Endothelial cell of umbilical vein (primary cell): ENCODE measurements around the gene DUSP6. TPM values are rescaled to one million over a fixed set of nuclear protein-coding genes. Genes with fewer than 3 reads are reported as not detected.
A peak's percentile ranks its signal among the peaks of the same experiment; 100 is the strongest.

Experiments used
- Bru-seq: library from RNA; stranded (reverse); fragments of 400-500 nt; gene quantifications from one replicate; lab custom pipeline; 2021; lab: Mats Ljungman, UMichigan
- BruChase-seq, 2 experiments: library from RNA; stranded (reverse); fragments of 400-500 nt; gene quantifications; one replicate each; lab custom pipeline; 2021; lab: Mats Ljungman, UMichigan
- BruUV-seq: library from RNA; stranded (reverse); fragments of 400-500 nt; replicated peaks from 2 replicates; lab custom pipeline; 2021; lab: Mats Ljungman, UMichigan
- CTCF ChIA-PET: fragments of 300-600, 350-600 bp; sonication (Branson Sonifier 250); formaldehyde crosslinking; loops from one replicate; lab custom pipeline; 2021; ENCODE audit warnings: antibody characterized with exemption, inconsistent platforms; lab: Charles Lee
- POLR2A ChIA-PET: fragments of 300-600, 350-600 bp; sonication (Branson Sonifier 250); formaldehyde crosslinking; loops from one replicate; lab custom pipeline; 2021; ENCODE audit warnings: antibody characterized with exemption, inconsistent platforms; lab: Charles Lee
- DNase-seq: peaks from one replicate; pipeline ENCODE4 v3.0.0-alpha.2; 2011; ENCODE audit warnings: low read depth, low spot score
- FAIRE-seq: peaks from 2 replicates; lab custom pipeline; 2011; peaks lifted over from hg19 to GRCh38; lab: Jason Lieb, UNC
- H2AFZ ChIP-seq: 2 replicates; pipeline ENCODE4 v1.6.0; 2012; ENCODE audit warnings: low read depth, low read length, control low read depth, inconsistent platforms
- H3K27ac ChIP-seq: 2 replicates; pipeline ENCODE4 v1.5.1; 2011; ENCODE audit warnings: low read depth, mild to moderate bottlenecking, control low read depth, low read length, moderate library complexity; ENCODE audit not compliant: insufficient read depth
- H3K27me3 ChIP-seq, 2 experiments: 2 replicates each; pipeline versions ENCODE4 v1.6.0 to v1.6.1; 2011; ENCODE audit warnings: low read length in 2 of 2, mixed read lengths in 1 of 2; ENCODE audit not compliant: control insufficient read depth in 2 of 2, insufficient read depth in 2 of 2
- H3K36me3 ChIP-seq, 2 experiments: 2 replicates in 1 of 2; 3 replicates in 1 of 2; pipeline ENCODE4 v1.5.1; 2011; ENCODE audit warnings: low read length in 2 of 2, mild to moderate bottlenecking in 1 of 2, moderate library complexity in 1 of 2; ENCODE audit not compliant: control insufficient read depth in 2 of 2, insufficient read depth in 2 of 2; ENCODE audit errors: extremely low read depth in 1 of 2
- H3K4me1 ChIP-seq: 3 replicates; pipeline ENCODE4 v1.5.1; 2011; ENCODE audit warnings: mild to moderate bottlenecking, low read length; ENCODE audit not compliant: control insufficient read depth, insufficient read depth; ENCODE audit errors: extremely low read depth
- H3K4me2 ChIP-seq: 2 replicates; pipeline ENCODE4 v1.6.1; 2011; ENCODE audit warnings: low read length, control low read depth, mixed read lengths; ENCODE audit not compliant: insufficient read depth
- H3K4me3 ChIP-seq, 3 experiments: fragments of 200-600 bp in 1 of 3; sonication (generic), shearing (Covaris generic) in 1 of 3; replicated peaks in 1 of 3; 2 replicates each; pipeline ENCODE4 v1.5.1; 2011 to 2016; ENCODE audit warnings: control low read depth in 3 of 3, low read length in 3 of 3, mild to moderate bottlenecking in 2 of 3, inconsistent platforms in 1 of 3, low read depth in 1 of 3, moderate library complexity in 1 of 3; ENCODE audit not compliant: insufficient read depth in 1 of 3
- H3K79me2 ChIP-seq: 2 replicates; pipeline ENCODE4 v1.6.0; 2012; ENCODE audit warnings: low read length, inconsistent platforms; ENCODE audit not compliant: control insufficient read depth, insufficient read depth
- H3K9ac ChIP-seq: replicated peaks from 2 replicates; pipeline ENCODE3; 2011; ENCODE audit warnings: low read length, control low read depth; ENCODE audit not compliant: insufficient read depth; ENCODE audit errors: extremely low read depth
- H3K9me1 ChIP-seq: replicated peaks from 3 replicates; pipeline ENCODE4 v1.6.0; 2011; ENCODE audit warnings: mild to moderate bottlenecking, low read length; ENCODE audit not compliant: control insufficient read depth, insufficient read depth; ENCODE audit errors: extremely low read depth
- H3K9me3 ChIP-seq: replicated peaks from 2 replicates; pipeline ENCODE4 v1.5.1; 2012; ENCODE audit warnings: low read length, inconsistent platforms; ENCODE audit not compliant: control insufficient read depth, insufficient read depth
- H4K20me1 ChIP-seq: replicated peaks from 2 replicates; pipeline ENCODE3; 2011; ENCODE audit warnings: mild to moderate bottlenecking, low read length; ENCODE audit not compliant: control insufficient read depth, insufficient read depth; ENCODE audit errors: extremely low read depth
- CTCF ChIP-seq, 2 donors: IDR thresholded peaks; 1 replicate in 1 of 2; 2 replicates in 1 of 2; pipeline ENCODE4 v1.5.1; 2011; ENCODE audit warnings: low read length in 2 of 2, mild to moderate bottlenecking in 2 of 2, moderate library complexity in 2 of 2, control low read depth in 1 of 2, inconsistent platforms in 1 of 2, low read depth in 1 of 2; ENCODE audit not compliant: insufficient read depth in 1 of 2; ENCODE audit errors: extremely low read depth in 1 of 2
- EZH2 ChIP-seq: IDR thresholded peaks from 2 replicates; pipeline ENCODE4 v1.6.1; 2012; ENCODE audit warnings: borderline replicate concordance, low read depth, mild to moderate bottlenecking, moderate library complexity, low read length, inconsistent platforms; ENCODE audit not compliant: severe bottlenecking
- FOS ChIP-seq: IDR thresholded peaks from 2 replicates; pipeline ENCODE4 v1.6.1; 2011; ENCODE audit warnings: mild to moderate bottlenecking, low read length, moderate library complexity, borderline replicate concordance; ENCODE audit not compliant: insufficient read depth
- GATA2 ChIP-seq: IDR thresholded peaks from 2 replicates; pipeline ENCODE4 v1.7.0; 2011; ENCODE audit warnings: low read depth, mild to moderate bottlenecking, moderate library complexity, mixed read lengths, low read length; ENCODE audit not compliant: insufficient read length, insufficient read depth
- JUN ChIP-seq: IDR thresholded peaks from 2 replicates; pipeline ENCODE4 v1.6.1; 2011; ENCODE audit warnings: borderline replicate concordance, low read depth; ENCODE audit not compliant: insufficient read length, insufficient read depth
- MAX ChIP-seq: IDR thresholded peaks from 2 replicates; pipeline ENCODE4 v1.6.1; 2011; ENCODE audit not compliant: insufficient read depth, insufficient read length
- MYC ChIP-seq: IDR thresholded peaks from one replicate; pipeline ENCODE4 v1.6.1; 2011; ENCODE audit warnings: mild to moderate bottlenecking, low read depth, low read length
- POLR2A ChIP-seq: IDR thresholded peaks from 2 replicates; pipeline ENCODE4 v1.6.1; 2012; ENCODE audit warnings: low read depth, mild to moderate bottlenecking, control low read depth, low read length
- POLR2AphosphoS5 ChIP-seq: IDR thresholded peaks from 2 replicates; pipeline ENCODE4 v1.6.1; 2012; ENCODE audit warnings: low read depth, mild to moderate bottlenecking, control low read depth, low read length, moderate library complexity; ENCODE audit not compliant: insufficient read depth
- dilution Hi-C: fragments of 300-500 bp; cut with MboI; formaldehyde crosslinking; loops from one replicate; pipeline ENCODE4 v1.15.0; 2019; ENCODE audit warnings: low sequenced_read_pairs; ENCODE audit not compliant: extremely low pct_ligation_motif_present
- intact Hi-C: fragments of 100-400 bp; cut with micrococcal nuclease; formaldehyde crosslinking; loops from one replicate; pipeline ENCODE4 v1.10.0; 2022
- long read RNA-seq: library from polyadenylated mRNA; stranded (forward); transcript quantifications from one replicate; pipeline ENCODE4 v2.0.0, GENCODE V29; 2021
- polyA minus RNA-seq, 3 experiments: library from RNA; depleted of rRNA, polyadenylated mRNA; stranded (reverse); fragments of >200 nt; gene quantifications; 1 replicate in 1 of 3; 2 replicates in 2 of 3; pipeline ENCODE4 v1.2.3, GENCODE V29; 2011
- polyA plus RNA-seq, 4 experiments: library from polyadenylated mRNA; depleted of rRNA in 3 of 4; stranded (reverse) in 3 of 4; unstranded in 1 of 4; fragments of >200 nt; gene quantifications; 2 replicates each; pipeline versions ENCODE4 v1.2.1 to v1.2.3, GENCODE V29; 2011 to 2012; ENCODE audit warnings: missing spikeins in 1 of 4
- total RNA-seq: library from RNA; stranded (reverse); gene quantifications from 2 replicates; pipeline ENCODE4 v1.2.3, GENCODE V29; 2021

Gene DUSP6, protein sequence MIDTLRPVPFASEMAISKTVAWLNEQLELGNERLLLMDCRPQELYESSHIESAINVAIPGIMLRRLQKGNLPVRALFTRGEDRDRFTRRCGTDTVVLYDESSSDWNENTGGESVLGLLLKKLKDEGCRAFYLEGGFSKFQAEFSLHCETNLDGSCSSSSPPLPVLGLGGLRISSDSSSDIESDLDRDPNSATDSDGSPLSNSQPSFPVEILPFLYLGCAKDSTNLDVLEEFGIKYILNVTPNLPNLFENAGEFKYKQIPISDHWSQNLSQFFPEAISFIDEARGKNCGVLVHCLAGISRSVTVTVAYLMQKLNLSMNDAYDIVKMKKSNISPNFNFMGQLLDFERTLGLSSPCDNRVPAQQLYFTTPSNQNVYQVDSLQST
- total RNA-seq (148 and 200 TPM in 2 replicates), polyA plus RNA-seq (149 and 171 TPM in 2 replicates), polyA minus RNA-seq (318 and 353 TPM in 2 replicates), Bru-seq, nascent RNA (percentile 100 among the genes with signal in this experiment), BruChase-seq, experiment 1, labeled RNA remaining after a 6-hour chase (percentile 79 among the genes with signal in this experiment), BruChase-seq, experiment 2, labeled RNA remaining after a 2-hour chase (percentile 96 among the genes with signal in this experiment)
- polyA plus RNA-seq (2011; cell fraction: cytosol; rRNA removed) = 139 and 150 TPM in 2 replicates
- polyA plus RNA-seq (2011; cell fraction: nucleus; rRNA removed) = 438 and 510 TPM in 2 replicates
- polyA plus RNA-seq (2012) = 142 and 205 TPM in 2 replicates
- polyA minus RNA-seq (2011; cell fraction: cytosol; rRNA and poly(A)+ RNA removed) = 2.6 TPM
- 428 and 523 TPM in 2 replicates for polyA minus RNA-seq (2011; cell fraction: nucleus; rRNA and poly(A)+ RNA removed)
- long read RNA-seq, full-length matches to known transcripts = 140 of 202 reads
- long read RNA-seq, partial matches to known transcripts = 1 of 202 reads
- long read RNA-seq, other reads (novel, unspliced or antisense) = 61 of 202 reads

DNA sequence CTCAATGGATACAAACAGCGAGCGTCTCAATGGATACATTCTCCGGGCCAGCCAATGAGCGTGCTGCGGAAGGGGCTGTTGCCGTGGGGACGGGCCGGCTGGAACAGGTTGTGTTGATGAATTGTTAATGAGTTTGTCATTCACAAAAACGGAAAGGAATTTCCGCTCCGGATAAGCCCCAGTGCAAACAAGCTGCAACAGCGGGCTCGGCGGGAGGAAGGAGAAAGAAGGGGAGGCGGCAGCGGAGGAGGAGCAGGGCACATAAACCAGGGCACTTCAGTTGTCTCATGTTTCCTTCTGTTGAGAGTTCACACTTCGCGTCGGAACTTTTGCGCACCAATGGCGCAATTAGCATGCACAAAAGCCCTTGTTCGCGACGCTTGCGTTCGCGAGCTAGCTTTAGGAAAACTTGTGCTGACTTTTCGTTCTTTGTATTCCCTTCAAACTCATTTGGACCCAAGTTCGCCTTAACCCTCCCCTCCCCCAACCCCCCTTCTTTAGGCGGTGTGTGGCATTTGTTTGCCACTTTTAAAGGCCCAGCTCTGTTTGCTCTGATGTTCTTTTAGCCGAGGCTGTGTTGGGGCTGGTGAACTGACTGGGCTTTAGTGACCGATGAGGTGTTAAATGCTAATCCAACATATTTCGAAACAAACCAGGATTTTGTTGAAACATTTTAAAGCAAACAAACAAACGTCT lies at the start of gene DUSP6:
Gene DUSP6 (minus strand): TSS at position 10 of the 696 bp plus-strand sequence. CDS start 462 bp downstream, outside the sequence.
- no peaks in the 10 kb centered on the region for H4K20me1 ChIP-seq
- dilution Hi-C loops (no loop called here), intact Hi-C loops (loop anchor here (1.0 to 5.0 kb wide), 8 partner anchors 17 to 455 kb away; partner anchors contain the start of gene GALNT4)
- H3K79me2 ChIP-seq = peaks cover 45% of the 10 kb centered on the region
- TSS peak; percentile 34 for BruUV-seq
- no peaks in the 10 kb centered on the region for H3K27me3 ChIP-seq
- TF ChIP-seq EZH2 = no peak
- peak; percentile 91 for TF ChIP-seq FOS
- TF ChIP-seq POLR2A = no peak
- peak; percentile 67 for TF ChIP-seq MYC
- TF ChIP-seq GATA2 = peak; percentile 69
- TF ChIP-seq JUN = peak; percentile 74
- TF ChIP-seq CTCF (IDR thresholded peaks at IDR 0.05; ENCODE audit: extremely low read depth in 1 of 2, insufficient read depth in 1 of 2, low read depth in 1 of 2, low read length in 2 of 2) = no peak
- no peak for TF ChIP-seq MAX
- peak; percentile 93 for TF ChIP-seq POLR2AphosphoS5
- no peak within 1 kb of the TSS for H2AFZ ChIP-seq
- H3K4me1 ChIP-seq = peaks cover 37% of the 10 kb centered on the region
- H3K36me3 ChIP-seq = peaks cover 11 to 25% of the 10 kb centered on the region in 2 experiments
- peak; percentile 96 for FAIRE-seq
- H3K4me3 ChIP-seq = peak within 1 kb of the TSS; percentile 72 to 97 (median 90)
- H3K27ac ChIP-seq = peak within 1 kb of the TSS; percentile 88
- no peaks in the 10 kb centered on the region for H3K9me1 ChIP-seq
- no peaks in the 10 kb centered on the region for H3K9me3 ChIP-seq
- DNase-seq = peak; percentile 100
- ChIA-PET CTCF (interaction anchor here (1.0 to 7.3 kb wide), 11 partner anchors 19 to 1588 kb away, joined by 3 to 163 read pairs (median 12); partner anchors contain the start of genes GALNT4 and POC1B), POLR2A (interaction anchor here (0.6 to 3.0 kb wide), 12 partner anchors 17 to 334 kb away, joined by 3 to 34 read pairs (median 6); no protein-coding TSS in a partner anchor)
- H3K9ac ChIP-seq = peak within 1 kb of the TSS; percentile 96
- peak within 1 kb of the TSS; percentile 42 for H3K4me2 ChIP-seq
